ENCODE data around the gene MTFMT.
"Not testable (repeated sequence)": the region's sequence is repeated elsewhere in the genome, so short reads cannot be mapped to it uniquely, and the experiment has no call there.

The MTFMT gene

DNA sequence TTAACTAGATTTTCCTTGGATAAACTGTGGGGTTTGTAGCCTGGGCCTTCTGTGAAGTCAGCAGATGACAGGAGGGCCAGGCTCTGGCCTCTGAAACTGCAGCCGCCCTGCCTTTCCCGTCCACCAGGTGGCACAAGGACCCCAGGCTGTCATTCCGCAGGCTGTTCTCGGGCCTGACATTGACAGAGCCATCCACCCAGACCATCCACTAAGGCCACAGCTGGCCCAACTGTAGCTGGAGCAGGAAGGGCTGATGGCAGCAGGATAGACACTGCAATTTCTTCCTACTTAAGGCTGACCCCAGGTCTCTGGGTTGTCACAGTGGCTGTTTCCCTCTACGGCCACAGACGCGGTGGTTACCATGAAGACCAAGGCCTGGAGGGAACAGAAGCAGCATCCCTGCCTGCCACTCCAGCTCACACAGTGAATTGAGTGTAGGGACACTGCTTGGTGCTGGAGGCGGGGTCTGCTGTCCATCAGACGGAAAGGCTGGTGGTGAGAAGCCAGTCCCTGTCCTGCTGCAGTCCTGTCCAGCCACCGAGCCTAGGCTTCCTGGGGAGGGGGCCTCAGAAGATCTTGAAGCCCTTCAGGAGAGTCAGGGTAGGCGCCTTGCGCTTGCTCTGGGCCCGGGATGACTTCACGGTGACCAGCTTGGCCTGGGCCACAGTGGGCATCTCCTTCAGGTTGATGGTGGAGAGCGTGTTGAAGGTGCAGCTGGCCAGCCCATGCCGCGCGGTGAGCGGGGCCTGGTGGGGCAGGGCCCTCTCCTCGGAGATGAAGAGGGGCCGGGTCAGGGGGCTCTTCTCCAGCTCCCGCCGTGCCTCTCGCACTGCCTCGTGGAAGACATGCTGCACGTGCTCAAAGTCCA, 25.1 kb upstream of the MTFMT start:
- peak overlapping the region in 1 of 2 donors; percentile 54 for H3K27ac Mint-ChIP-seq
- H3K4me1 Mint-ChIP-seq, result peaks cover 16% of the 10 kb centered on the region
- H3K4me3 Mint-ChIP-seq, result no peak overlapping the region
- ATAC-seq (peak; percentile 64), DNase-seq (peak; percentile 60 to 64)
- no peaks in the 10 kb centered on the region for H3K9me3 Mint-ChIP-seq
- H3K27me3 Mint-ChIP-seq, result peaks cover 6% of the 10 kb centered on the region

DNA sequence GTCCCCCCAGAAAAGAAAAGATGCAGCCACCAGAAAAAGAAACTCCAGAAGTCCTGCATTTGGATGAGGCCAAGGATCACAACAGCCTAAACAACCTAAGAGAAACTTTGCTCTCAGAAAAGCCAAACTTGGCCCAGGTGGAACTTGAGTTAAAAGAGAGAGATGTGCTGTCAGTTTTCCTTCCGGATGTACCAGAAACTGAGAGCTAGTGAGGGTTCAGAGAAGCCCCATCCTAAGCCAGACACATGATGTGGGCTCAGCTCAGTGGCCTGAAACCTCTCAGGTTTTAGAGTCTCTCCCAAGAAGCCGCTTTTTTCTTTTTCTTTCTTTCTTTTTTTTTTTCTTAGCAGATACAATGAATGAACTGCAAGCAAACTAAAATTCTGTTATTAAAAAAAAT, 23.5 kb upstream of the MTFMT start:
- no peak for DNase-seq
- Mint-ChIP-seq H3K27me3 (peaks cover 6% of the 10 kb centered on the region), H3K4me3 (no peak overlapping the region), H3K27ac (no peak overlapping the region), H3K4me1 (peaks cover 23% of the 10 kb centered on the region), H3K9me3 (no peaks in the 10 kb centered on the region)
- no peak for ATAC-seq

DNA sequence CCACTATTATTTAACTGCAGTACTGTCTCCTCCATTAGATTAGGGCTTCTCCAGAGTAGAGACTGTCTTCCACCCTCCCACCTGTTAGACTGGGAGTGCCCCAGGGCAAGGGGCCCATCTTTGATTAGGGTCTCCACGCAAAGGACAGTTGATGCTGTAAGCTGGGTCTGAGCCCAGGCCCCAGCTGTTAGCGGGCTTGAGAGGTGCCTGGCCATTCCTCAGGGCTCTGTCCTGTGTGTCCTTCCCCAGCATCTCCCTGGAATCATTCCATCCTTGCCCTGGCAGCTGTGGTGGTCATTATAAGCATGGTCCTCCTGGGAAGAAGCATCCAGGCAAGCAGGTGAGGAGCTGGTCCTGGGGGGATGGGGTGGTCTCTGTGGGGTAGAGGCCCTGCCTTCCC, 21.8 kb upstream of the MTFMT start:
- DNase-seq (no peak), ATAC-seq (no peak)
- Mint-ChIP-seq H3K4me3 (no peak overlapping the region), H3K9me3 (no peaks in the 10 kb centered on the region), H3K27ac (no peak overlapping the region), H3K27me3 (peaks cover 6% of the 10 kb centered on the region), H3K4me1 (peaks cover 23% of the 10 kb centered on the region)

DNA sequence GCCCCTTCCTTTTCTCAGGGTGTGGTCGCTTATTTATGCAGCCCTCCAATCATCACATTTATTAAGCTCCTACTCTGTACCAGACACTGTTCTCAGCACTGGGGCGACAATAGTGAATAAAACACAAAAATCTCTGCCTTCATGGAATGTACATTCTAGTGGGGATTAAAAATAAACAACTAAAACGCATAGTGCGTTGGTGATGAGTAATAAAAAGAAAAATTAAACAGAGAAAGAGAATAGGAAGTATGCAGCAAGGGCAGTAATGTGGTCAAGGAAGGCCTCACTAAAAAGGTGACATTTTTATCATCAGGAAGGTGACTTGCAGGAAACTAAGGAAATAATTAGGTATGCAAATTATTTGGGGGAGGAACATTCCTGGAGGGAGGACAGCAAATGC, 20.8 kb upstream of the MTFMT start:
- H3K4me1 Mint-ChIP-seq, result peaks cover 17% of the 10 kb centered on the region
- no peak for DNase-seq
- ATAC-seq, result no peak
- H3K27ac Mint-ChIP-seq, result no peak overlapping the region
- peaks cover 6% of the 10 kb centered on the region for H3K27me3 Mint-ChIP-seq
- no peaks in the 10 kb centered on the region for H3K9me3 Mint-ChIP-seq
- H3K4me3 Mint-ChIP-seq, result no peak overlapping the region

DNA sequence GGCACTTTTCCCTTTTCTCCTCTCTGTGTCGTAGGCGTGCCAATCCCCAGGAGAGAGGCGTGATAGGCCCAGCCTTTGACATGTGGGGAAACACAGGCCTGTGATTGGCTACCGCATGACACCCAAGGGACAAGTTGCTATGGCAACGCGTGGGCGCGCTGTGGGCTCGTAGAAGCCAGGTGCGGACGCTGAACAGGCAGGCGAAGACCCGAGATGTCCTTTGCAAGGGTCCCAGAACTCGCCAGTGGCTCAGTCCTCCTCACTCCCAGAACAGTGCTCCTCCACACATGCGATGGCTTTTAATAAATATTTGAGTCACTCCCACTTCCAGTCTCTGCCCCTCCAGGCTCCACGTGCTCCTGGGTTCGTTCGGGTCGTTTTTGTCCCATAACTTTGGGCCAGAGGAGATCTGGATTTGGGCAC, 20.0 kb upstream of the MTFMT start:
- DNase-seq (peak; percentile 80 to 86), ATAC-seq (peak; percentile 98)
- Mint-ChIP-seq H3K9me3 (no peaks in the 10 kb centered on the region), H3K4me3 (peak overlapping the region; percentile 71 to 73), H3K27ac (peak overlapping the region in 1 of 2 donors; percentile 71), H3K27me3 (peaks cover 6% of the 10 kb centered on the region), H3K4me1 (peaks cover 16% of the 10 kb centered on the region)

DNA sequence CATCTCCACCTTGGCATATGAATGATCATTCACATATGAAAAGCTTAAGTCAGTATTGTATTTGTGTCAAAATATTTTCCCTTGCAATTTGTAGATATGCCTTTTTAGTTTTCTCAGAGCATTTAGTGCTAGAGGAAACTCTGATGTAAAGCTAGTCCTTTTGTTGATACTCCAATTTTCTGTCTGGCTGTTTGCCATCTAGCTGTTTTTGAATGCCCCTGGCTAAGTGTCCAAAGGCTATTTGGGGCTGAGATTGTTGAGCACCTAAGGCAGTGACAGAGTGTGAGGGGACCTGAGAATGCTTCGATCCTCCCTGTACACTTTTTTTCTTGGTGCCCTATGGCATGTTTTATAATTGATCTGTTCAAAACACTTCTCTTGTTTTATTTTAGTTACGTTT, 18.8 kb upstream of the MTFMT start:
- Mint-ChIP-seq H3K9me3 (no peaks in the 10 kb centered on the region), H3K27ac (no peak overlapping the region), H3K27me3 (peaks cover 6% of the 10 kb centered on the region), H3K4me3 (no peak overlapping the region), H3K4me1 (peaks cover 16% of the 10 kb centered on the region)
- ATAC-seq, result no peak
- DNase-seq, result no peak

DNA sequence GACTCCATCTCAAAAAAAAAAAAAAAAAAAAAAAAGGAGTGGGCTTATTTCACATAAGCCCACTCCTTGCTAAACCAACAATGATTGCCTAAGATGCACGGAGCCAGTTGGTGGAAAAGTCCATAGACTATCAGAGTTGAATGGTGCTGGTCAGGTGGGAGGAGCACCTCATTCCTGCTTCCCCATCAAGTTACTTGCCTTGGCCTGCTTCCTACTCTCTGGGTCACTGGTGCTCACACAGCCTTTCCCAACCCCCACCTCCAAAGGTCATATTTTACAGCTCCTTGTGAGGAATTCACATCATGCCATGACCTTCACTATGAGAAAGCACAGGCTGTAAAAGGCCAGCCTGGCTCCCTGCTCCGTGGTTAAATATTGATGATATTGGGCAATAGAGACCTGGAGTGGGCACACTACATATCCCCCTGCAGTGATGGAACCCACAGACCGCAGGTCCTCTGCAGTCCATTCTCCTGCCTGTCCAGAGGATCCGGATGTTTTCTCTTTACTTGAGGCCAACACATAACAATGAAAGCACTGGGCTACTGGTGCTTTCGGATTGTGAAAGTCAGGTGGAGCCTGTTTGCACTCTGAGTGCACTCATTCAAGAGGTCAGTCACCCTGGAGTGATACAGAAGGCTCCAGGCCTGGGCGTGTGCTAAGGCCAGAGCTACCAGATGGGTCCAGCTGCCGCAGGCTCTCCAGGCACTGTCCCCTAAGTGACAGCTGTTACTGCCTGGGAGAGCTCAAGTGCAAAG, 15.5 kb upstream of the MTFMT start, which contains the start of gene SLC51B:
TSS of gene SLC51B (plus strand) at position 664 of the 758 bp plus-strand sequence. CDS start 4,618 bp downstream, outside the sequence.
- peaks cover 10% of the 10 kb centered on the region for H3K4me1 Mint-ChIP-seq
- H3K4me3 Mint-ChIP-seq, result no peak within 1 kb of the TSS
- ATAC-seq (no peak), DNase-seq (no peak)
- no peaks in the 10 kb centered on the region for H3K9me3 Mint-ChIP-seq
- no peak within 1 kb of the TSS for H3K27ac Mint-ChIP-seq
- no peaks in the 10 kb centered on the region for H3K27me3 Mint-ChIP-seq

DNA sequence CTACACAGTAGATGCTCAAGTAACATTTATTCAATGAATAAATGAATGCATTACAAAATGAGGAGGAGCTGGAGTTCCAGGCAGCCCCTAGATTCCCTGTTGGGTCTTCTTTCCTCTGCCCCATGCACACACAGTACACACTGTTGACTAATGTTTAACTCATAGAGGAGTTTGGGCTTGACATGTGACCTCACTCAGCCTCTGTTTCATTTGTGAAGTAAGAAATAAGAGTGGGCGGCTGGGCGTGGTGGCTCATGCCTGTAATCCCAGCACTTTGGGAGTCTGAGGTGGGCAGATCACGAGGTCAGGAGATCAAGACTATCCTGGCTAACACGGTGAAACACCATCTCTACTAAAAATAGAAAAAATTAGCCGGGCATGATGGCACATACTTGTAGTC, 14.8 kb upstream of the MTFMT start:
- H3K9me3 Mint-ChIP-seq, ATAC-seq, DNase-seq, H3K4me1 Mint-ChIP-seq, H3K4me3 Mint-ChIP-seq, H3K27me3 Mint-ChIP-seq: not testable (repeated sequence)
- H3K27ac Mint-ChIP-seq, result peak overlapping the region in 1 of 2 donors; percentile 42

DNA sequence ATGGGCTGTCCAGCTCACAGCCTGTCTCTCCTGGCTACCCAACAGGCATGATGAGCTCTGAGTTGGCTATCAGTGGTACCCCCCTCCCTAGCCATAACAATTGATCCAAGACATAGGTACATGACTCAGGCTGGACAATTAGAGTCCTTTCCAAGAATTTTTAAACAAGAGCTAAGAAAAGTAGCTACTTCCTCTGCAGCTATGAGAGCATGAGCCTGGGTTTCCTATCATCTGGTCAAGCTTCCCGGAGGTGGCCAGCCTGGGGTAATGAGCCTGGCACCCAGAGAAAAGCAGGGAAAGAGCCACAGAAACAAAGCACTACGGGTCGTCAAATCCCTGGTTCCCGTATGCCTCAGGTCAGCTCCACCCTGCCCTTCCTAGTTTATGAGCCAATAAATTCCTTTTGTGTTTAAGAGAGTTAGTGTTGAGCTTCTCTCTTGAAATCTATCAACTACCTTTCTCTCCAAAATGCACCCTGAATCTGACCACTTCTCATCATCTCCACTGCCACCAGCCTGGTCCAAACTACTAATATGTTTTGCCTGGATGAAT, 13.4 kb upstream of the MTFMT start:
- no peak for DNase-seq
- no peak for ATAC-seq
- no peaks in the 10 kb centered on the region for H3K27me3 Mint-ChIP-seq
- no peaks in the 10 kb centered on the region for H3K4me1 Mint-ChIP-seq
- H3K9me3 Mint-ChIP-seq, result no peaks in the 10 kb centered on the region
- no peak overlapping the region for H3K27ac Mint-ChIP-seq
- H3K4me3 Mint-ChIP-seq, result no peak overlapping the region

DNA sequence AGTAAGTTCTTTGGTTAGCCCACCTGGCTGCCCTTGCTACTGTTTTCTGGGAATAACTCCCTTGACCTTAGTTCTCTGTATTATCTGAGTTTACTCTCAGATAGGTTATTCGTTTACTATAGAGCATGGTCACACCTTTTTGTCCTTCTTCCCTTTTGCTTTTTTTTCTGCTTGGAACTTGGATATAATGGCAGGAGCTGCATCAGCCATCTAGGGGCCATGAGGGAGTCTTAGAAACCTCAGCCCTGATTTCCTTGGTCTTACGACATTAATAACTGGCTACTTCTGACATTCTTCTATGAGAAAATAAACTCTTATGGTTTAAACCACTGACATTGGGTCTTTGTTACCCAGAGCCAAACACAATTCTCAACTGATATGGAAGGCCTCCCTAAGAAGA, 12.3 kb upstream of the MTFMT start:
- DNase-seq (no peak), ATAC-seq (no peak)
- H3K9me3 Mint-ChIP-seq, result no peaks in the 10 kb centered on the region
- H3K27ac Mint-ChIP-seq, result no peak overlapping the region
- no peak overlapping the region for H3K4me3 Mint-ChIP-seq
- H3K4me1 Mint-ChIP-seq, result no peaks in the 10 kb centered on the region
- no peaks in the 10 kb centered on the region for H3K27me3 Mint-ChIP-seq

DNA sequence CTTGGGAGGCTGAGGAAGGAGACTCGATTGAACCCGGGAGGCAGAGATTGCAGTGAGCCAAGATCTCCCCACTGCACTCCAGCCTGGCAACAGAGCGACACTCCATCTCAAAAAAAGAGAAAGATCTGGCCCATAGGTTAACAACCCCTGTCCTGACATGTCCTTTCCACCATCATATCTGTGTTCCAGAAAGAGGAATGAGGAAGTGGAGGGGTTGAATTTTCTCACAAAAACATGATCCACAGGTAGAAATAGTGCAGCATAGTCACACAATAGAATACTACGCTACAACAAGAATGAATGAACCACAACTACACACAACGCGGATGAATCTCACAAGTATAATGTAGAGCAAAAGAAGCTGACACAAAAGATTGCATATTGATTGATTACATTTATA, 11.0 kb upstream of the MTFMT start:
- H3K9me3 Mint-ChIP-seq, result no peaks in the 10 kb centered on the region
- DNase-seq (no peak), ATAC-seq (no peak)
- H3K4me1 Mint-ChIP-seq, result no peaks in the 10 kb centered on the region
- no peaks in the 10 kb centered on the region for H3K27me3 Mint-ChIP-seq
- no peak overlapping the region for H3K4me3 Mint-ChIP-seq
- H3K27ac Mint-ChIP-seq, result no peak overlapping the region

DNA sequence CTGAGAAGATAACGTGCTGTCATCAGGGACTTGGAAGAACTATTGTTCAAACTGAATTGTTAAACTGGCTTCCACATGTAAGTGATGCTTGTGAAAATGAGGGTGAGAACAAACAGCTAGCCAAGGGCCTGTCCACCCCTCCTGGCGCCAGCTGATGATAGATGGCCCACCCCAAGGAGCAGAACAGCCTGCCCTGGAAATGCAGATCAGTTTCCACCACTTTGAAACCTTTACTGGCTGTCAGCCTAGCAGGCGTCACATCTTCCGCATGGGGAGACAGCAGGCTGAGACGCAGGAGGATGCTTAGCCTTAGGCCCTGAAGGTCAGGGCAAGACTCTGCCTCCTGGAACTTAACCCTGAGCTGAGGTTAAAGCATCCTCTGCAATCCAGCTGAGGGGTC, 9.4 kb upstream of the MTFMT start:
- no peak overlapping the region for H3K4me3 Mint-ChIP-seq
- no peak for ATAC-seq

DNA sequence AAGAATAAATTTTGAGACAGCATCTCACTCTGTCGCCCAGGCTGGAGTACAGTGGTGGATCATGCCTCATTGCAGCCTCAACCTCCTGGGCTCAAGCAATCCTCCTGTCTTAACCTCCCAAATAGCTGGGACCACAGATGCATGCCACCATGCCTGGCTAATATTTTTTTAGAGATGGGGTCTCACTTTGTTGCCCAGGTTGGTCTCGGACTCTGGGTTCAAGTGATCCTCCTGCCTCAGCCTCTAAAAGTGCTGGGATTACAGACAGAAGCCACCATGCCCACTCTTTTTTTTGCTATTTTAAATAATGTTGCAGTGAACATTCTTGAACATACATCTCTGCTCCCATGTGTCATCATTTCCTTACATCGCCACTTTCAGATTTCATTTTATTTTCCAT, 9.0 kb upstream of the MTFMT start:
- Mint-ChIP-seq H3K9me3 (no peaks in the 10 kb centered on the region), H3K4me3 (no peak overlapping the region), H3K27me3 (peaks cover under 1% of the 10 kb centered on the region), H3K4me1 (peaks cover 3% of the 10 kb centered on the region), H3K27ac (no peak overlapping the region)
- DNase-seq (no peak), ATAC-seq (no peak)

More for the DNA sequence above, 9.4 kb upstream of the MTFMT start:
- H3K27ac Mint-ChIP-seq, result no peak overlapping the region
- no peak for DNase-seq
- no peaks in the 10 kb centered on the region for H3K9me3 Mint-ChIP-seq
- H3K4me1 Mint-ChIP-seq, result no peaks in the 10 kb centered on the region
- no peaks in the 10 kb centered on the region for H3K27me3 Mint-ChIP-seq

DNA sequence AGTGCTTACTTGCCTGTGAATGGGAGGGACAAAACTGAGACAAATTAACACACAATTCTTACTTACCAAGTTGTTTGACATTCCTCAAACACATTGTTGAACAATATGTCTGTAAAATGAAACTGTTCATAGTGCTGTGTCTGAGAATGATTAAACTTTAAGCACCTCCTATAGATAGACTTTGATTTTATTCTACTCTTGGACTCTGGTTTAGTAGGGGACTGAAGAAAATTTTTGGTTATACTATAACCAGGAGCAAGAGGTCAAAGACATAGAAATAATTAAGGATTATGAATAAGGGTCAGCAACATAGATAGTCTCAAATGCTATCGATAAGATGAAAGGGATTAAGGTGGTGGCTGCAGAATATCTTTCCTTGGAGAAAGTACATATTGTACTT, 7.9 kb upstream of the MTFMT start:
- H3K4me1 Mint-ChIP-seq, result peaks cover 9% of the 10 kb centered on the region
- peaks cover 12% of the 10 kb centered on the region for H3K27me3 Mint-ChIP-seq
- DNase-seq (no peak), ATAC-seq (no peak)
- H3K9me3 Mint-ChIP-seq, result no peaks in the 10 kb centered on the region
- H3K27ac Mint-ChIP-seq, result no peak overlapping the region
- no peak overlapping the region for H3K4me3 Mint-ChIP-seq

DNA sequence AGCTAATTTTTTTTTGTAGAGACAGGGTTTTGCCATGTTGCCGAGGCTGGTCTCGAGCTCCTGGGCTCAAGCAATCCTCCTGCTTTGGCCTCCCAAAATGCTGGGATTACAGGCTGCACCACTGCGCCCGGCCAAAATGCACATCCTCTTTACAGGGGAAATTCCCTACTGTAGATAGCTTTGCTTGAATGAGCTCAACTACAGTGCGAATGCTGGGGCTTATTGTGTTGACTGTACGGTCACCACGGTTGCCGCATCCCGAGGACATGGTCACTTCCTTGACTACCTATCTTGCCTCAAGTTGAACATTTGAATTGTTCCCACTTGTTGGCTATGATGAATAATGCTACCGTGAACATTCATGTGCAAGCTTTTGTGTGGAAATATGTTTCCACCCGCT, 5.3 kb upstream of the MTFMT start:
- Mint-ChIP-seq H3K4me3 (no peak overlapping the region), H3K27ac (no peak overlapping the region), H3K27me3 (peaks cover 28% of the 10 kb centered on the region), H3K9me3 (no peaks in the 10 kb centered on the region), H3K4me1 (peaks cover 9% of the 10 kb centered on the region)
- DNase-seq, result no peak
- no peak for ATAC-seq

Data from stimulated activated naive CD8-positive, alpha-beta T cell treated with anti-CD3 and anti-CD28 coated beads, Interleukin-15, amount 100 ng/mL, for 72 hours (primary cell).